ENCODE data around the gene MLST8. TPM values are rescaled to one million over a fixed set of nuclear protein-coding genes. Genes with fewer than 3 reads are reported as not detected.
"Not testable (repeated sequence)": the region's sequence is repeated elsewhere in the genome, so short reads cannot be mapped to it uniquely, and the experiment has no call there.

The MLST8 gene
- total RNA-seq, 1 donor = 30.8 TPM

GRCh38 chr16:2199621-2200139 is 5.6 kb upstream of the MLST8 start:
- no peak for DNase-seq (ENCODE audit: low read depth)
- no peak for TF ChIP-seq CTCF (IDR thresholded peaks at IDR 0.05; ENCODE audit: insufficient read depth, low read length)
- H3K4me3 ChIP-seq (ENCODE audit: low read depth, low read length) = no peak overlapping the region

GRCh38 chr16:2200313-2200712 is 4.9 kb upstream of the MLST8 start:
- TF ChIP-seq CTCF (IDR thresholded peaks at IDR 0.05; ENCODE audit: insufficient read depth, low read length) = no peak
- no peak overlapping the region for H3K4me3 ChIP-seq (ENCODE audit: low read depth, low read length)
- no peak for DNase-seq (ENCODE audit: low read depth)

DNA sequence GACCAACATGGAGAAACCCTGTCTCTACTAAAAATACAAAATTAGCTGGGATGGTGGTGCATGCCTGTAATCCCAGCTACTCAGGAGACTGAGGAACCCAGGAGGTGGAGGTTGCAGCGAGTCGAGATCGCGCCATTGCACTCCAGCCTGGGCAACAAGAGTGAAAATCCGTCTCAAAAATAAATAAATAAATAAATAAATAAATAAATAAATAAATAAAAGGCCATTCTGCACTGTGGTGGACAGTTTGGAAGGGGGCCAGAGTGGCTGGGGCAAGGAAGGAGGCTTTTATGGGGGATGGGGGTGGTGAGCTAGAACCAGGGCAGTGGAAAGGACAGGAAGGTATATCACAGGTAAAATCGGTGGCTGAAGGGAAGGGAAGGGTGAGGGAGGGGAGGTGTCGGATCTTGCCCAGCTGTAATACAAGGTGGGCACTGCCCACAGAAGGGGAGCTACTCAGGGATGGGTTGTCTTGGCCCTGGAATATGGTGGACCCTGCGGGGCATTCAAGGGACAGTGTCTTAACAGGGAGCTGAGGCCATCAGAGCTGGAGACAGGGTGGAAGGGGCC is 2.0 kb upstream of the MLST8 start:
- not testable (repeated sequence) for DNase-seq (ENCODE audit: low read depth); H3K4me3 ChIP-seq (ENCODE audit: low read depth, low read length)

GRCh38 chr16:2204416-2205103 is 694 bp upstream of the MLST8 start:
- TF ChIP-seq CTCF (IDR thresholded peaks at IDR 0.05; ENCODE audit: insufficient read depth, low read length) = no peak
- DNase-seq (ENCODE audit: low read depth) = no peak
- peak overlapping the region; percentile 93 for H3K4me3 ChIP-seq (ENCODE audit: low read depth, low read length)

DNA sequence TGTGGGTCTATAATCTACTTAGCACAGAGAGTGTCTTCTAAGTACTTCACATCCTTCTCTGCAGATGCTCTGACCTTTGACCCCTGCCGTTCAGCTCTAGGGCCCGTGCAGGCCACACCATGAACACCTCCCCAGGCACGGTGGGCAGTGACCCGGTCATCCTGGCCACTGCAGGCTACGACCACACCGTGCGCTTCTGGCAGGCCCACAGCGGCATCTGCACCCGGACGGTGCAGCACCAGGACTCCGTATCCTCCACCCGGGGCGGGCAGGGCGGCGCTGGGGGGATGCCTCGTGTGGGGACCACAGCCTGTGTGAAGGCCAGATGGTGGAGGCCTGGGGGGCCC is 686 bp downstream of the MLST8 start:
- no peak for TF ChIP-seq CTCF (IDR thresholded peaks at IDR 0.05; ENCODE audit: insufficient read depth, low read length)
- H3K4me3 ChIP-seq (ENCODE audit: low read depth, low read length) = peak overlapping the region; percentile 93
- DNase-seq (ENCODE audit: low read depth) = no peak

DNA sequence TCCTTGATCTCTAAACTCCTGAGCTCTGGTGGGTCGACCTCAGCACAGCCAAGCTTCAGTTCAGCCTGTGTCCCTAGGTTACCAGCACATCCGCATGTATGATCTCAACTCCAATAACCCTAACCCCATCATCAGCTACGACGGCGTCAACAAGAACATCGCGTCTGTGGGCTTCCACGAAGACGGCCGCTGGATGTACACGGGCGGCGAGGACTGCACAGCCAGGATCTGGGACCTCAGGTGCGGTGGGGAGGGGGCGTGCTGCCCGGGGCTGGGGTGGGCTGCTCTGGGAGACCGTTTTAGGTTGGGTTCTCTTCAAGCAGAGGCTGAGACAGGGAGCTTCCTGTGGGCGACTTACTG is 1.1 kb downstream of the MLST8 start:
- DNase-seq (ENCODE audit: low read depth) = no peak
- no peak for TF ChIP-seq CTCF (IDR thresholded peaks at IDR 0.05; ENCODE audit: insufficient read depth, low read length)
- peak overlapping the region; percentile 93 for H3K4me3 ChIP-seq (ENCODE audit: low read depth, low read length)

DNA sequence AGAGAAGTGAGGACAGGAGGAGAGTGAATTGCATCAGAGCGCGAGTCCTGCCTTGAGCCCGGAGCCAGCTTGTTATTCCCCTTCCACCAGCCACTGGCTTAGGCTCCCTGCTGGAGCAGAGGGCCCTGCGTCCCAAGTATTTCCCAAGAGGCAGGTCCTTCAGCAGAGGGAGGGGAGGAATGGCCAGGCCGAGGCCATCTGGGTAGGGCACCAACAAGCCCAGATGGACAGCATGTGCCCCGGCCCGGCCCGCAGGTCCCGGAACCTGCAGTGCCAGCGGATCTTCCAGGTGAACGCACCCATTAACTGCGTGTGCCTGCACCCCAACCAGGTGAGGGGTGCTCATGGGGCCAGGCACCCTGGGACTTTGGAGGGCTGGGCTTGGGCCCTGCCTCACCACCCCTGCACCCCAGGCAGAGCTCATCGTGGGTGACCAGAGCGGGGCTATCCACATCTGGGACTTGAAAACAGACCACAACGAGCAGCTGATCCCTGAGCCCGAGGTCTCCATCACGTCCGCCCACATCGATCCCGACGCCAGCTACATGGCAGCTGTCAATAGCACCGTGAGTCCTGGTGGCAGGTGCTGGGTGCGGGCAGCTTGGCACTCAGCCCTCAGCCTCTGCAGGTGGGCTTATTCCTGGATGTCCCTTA is 1.7 kb downstream of the MLST8 start:
- TF ChIP-seq CTCF (IDR thresholded peaks at IDR 0.05; ENCODE audit: insufficient read depth, low read length) = no peak
- no peak for DNase-seq (ENCODE audit: low read depth)
- H3K4me3 ChIP-seq (ENCODE audit: low read depth, low read length) = peak overlapping the region; percentile 93
